H9 (cell line): Measurements from ENCODE around the gene MYD88. TPM values are rescaled to one million over a fixed set of nuclear protein-coding genes. Genes with fewer than 3 reads are reported as not detected.

Source experiments
- DNase-seq: peaks from one replicate; pipeline ENCODE4 v3.0.0-alpha.2; 2017
- H2AFZ ChIP-seq: one replicate; pipeline ENCODE4 v1.6.1; 2013; ENCODE audit warnings: mild to moderate bottlenecking, low read length, control low read depth, moderate library complexity
- H2AK5ac ChIP-seq: 2 replicates; pipeline ENCODE4 v1.6.1; 2013; ENCODE audit warnings: low read length, control low read depth, mixed read lengths; ENCODE audit not compliant: insufficient read length
- H2BK120ac ChIP-seq: one replicate; pipeline ENCODE4 v1.6.1; 2013; ENCODE audit warnings: low read depth, mild to moderate bottlenecking, low read length, control low read depth, inconsistent platforms; ENCODE audit not compliant: poor library complexity, severe bottlenecking
- H2BK12ac ChIP-seq: 2 replicates; pipeline ENCODE4 v1.6.1; 2013; ENCODE audit warnings: low read length, control low read depth, mixed read lengths, low read depth; ENCODE audit not compliant: insufficient read length
- H2BK15ac ChIP-seq: 2 replicates; pipeline ENCODE4 v1.6.1; 2013; ENCODE audit warnings: low read depth, low read length, control low read depth
- H2BK20ac ChIP-seq: one replicate; pipeline ENCODE4 v1.6.1; 2013; ENCODE audit warnings: low read depth, mild to moderate bottlenecking, low read length, control low read depth, inconsistent platforms; ENCODE audit not compliant: poor library complexity, severe bottlenecking
- H2BK5ac ChIP-seq: 2 replicates; pipeline ENCODE4 v1.6.1; 2013; ENCODE audit warnings: low read length, control low read depth, mixed read lengths; ENCODE audit not compliant: insufficient read length
- H3K14ac ChIP-seq: 2 replicates; pipeline ENCODE4 v1.6.1; 2013; ENCODE audit warnings: low read length, control low read depth; ENCODE audit not compliant: insufficient read depth
- H3K18ac ChIP-seq: 2 replicates; pipeline ENCODE4 v1.6.1; 2013; ENCODE audit warnings: low read depth, mild to moderate bottlenecking, mixed read lengths, low read length, control low read depth; ENCODE audit not compliant: insufficient read length
- H3K23ac ChIP-seq: 2 replicates; pipeline ENCODE4 v1.6.1; 2013; ENCODE audit warnings: low read length, control low read depth, mixed read lengths, low read depth; ENCODE audit not compliant: insufficient read length
- H3K23me2 ChIP-seq: 2 replicates; pipeline ENCODE4 v1.6.1; 2013; ENCODE audit warnings: low read depth, mild to moderate bottlenecking, mixed read lengths, low read length, control low read depth; ENCODE audit not compliant: insufficient read length, poor library complexity, severe bottlenecking
- H3K27ac ChIP-seq: 2 replicates; pipeline ENCODE4 v1.5.1; 2013; ENCODE audit warnings: low read length, control low read depth, mixed read lengths, low read depth; ENCODE audit not compliant: insufficient read length
- H3K27me3 ChIP-seq: 2 replicates; pipeline ENCODE4 v1.6.1; 2013; ENCODE audit warnings: low read length, control low read depth, inconsistent platforms; ENCODE audit not compliant: insufficient read depth
- H3K4ac ChIP-seq: 2 replicates; pipeline ENCODE4 v1.6.1; 2013; ENCODE audit warnings: low read depth, mild to moderate bottlenecking, control low read depth, inconsistent platforms, low read length, moderate library complexity
- H3K4me1 ChIP-seq: 2 replicates; pipeline ENCODE4 v1.6.1; 2013; ENCODE audit warnings: low read length, control low read depth, inconsistent platforms; ENCODE audit not compliant: insufficient read depth
- H3K4me2 ChIP-seq: 2 replicates; pipeline ENCODE4 v1.6.1; 2013; ENCODE audit warnings: low read length, control low read depth, mixed read lengths; ENCODE audit not compliant: insufficient read length, insufficient read depth
- H3K56ac ChIP-seq: 2 replicates; pipeline ENCODE4 v1.6.1; 2013; ENCODE audit warnings: low read depth, mild to moderate bottlenecking, mixed read lengths, low read length, control low read depth; ENCODE audit not compliant: insufficient read length
- H3K79me1 ChIP-seq: 2 replicates; pipeline ENCODE4 v1.6.1; 2013; ENCODE audit warnings: low read depth, mild to moderate bottlenecking, moderate library complexity, low read length, control low read depth, inconsistent platforms; ENCODE audit not compliant: insufficient read depth, poor library complexity, severe bottlenecking
- H3K79me2 ChIP-seq: 2 replicates; pipeline ENCODE4 v1.6.1; 2013; ENCODE audit warnings: low read length, control low read depth, inconsistent platforms; ENCODE audit not compliant: insufficient read depth
- H3K9ac ChIP-seq: 2 replicates; pipeline ENCODE4 v1.6.1; 2013; ENCODE audit warnings: low read length, control low read depth, mixed read lengths; ENCODE audit not compliant: insufficient read length; ENCODE audit errors: extremely low read depth
- H3K9me3 ChIP-seq: one replicate; pipeline ENCODE4 v1.6.1; 2013; ENCODE audit warnings: low read depth, low read length, inconsistent platforms; ENCODE audit not compliant: control insufficient read depth
- H3T11ph ChIP-seq: one replicate; pipeline ENCODE4 v1.6.1; 2013; ENCODE audit warnings: mild to moderate bottlenecking, low read length, control low read depth, inconsistent platforms
- H4K20me1 ChIP-seq: one replicate; pipeline ENCODE4 v1.6.1; 2013; ENCODE audit not compliant: control insufficient read depth, insufficient read length, insufficient read depth
- H4K5ac ChIP-seq: 2 replicates; pipeline ENCODE4 v1.6.1; 2013; ENCODE audit warnings: low read depth, mild to moderate bottlenecking, mixed read lengths, low read length, control low read depth; ENCODE audit not compliant: insufficient read length
- H4K8ac ChIP-seq: replicated peaks from 2 replicates; pipeline ENCODE4 v1.6.1; 2013; ENCODE audit warnings: low read length, control low read depth, mixed read lengths, low read depth; ENCODE audit not compliant: insufficient read length
- H4K91ac ChIP-seq: 2 replicates; pipeline ENCODE4 v1.6.1; 2013; ENCODE audit warnings: low read depth, mild to moderate bottlenecking, moderate library complexity, mixed read lengths, low read length, control low read depth; ENCODE audit not compliant: insufficient read length
- H3K27ac Mint-ChIP-seq, 3 experiments: 2 replicates in 2 of 3; 3 replicates in 1 of 3; pipeline ENCODE4 v1.8.0; 2020 to 2021; ENCODE audit warnings: mixed read lengths in 3 of 3, mild to moderate bottlenecking in 1 of 3, moderate library complexity in 1 of 3
- H3K27me3 Mint-ChIP-seq: 2 replicates; pipeline ENCODE4 v1.8.0; 2021; ENCODE audit warnings: low read depth, mild to moderate bottlenecking, moderate library complexity, mixed read lengths
- H3K36me3 Mint-ChIP-seq, 3 experiments: 2 replicates in 2 of 3; 3 replicates in 1 of 3; pipeline ENCODE4 v1.8.0; 2020 to 2021; ENCODE audit warnings: low read depth in 3 of 3, mixed read lengths in 3 of 3; ENCODE audit not compliant: insufficient read depth in 1 of 3
- H3K4me1 Mint-ChIP-seq, 2 experiments: 2 replicates each; pipeline ENCODE4 v1.8.0; 2020; ENCODE audit warnings: mixed read lengths in 2 of 2
- H3K4me3 Mint-ChIP-seq, 2 experiments: 2 replicates in 1 of 2; 3 replicates in 1 of 2; pipeline ENCODE4 v1.8.0; 2020 to 2021; ENCODE audit warnings: mild to moderate bottlenecking in 2 of 2, mixed read lengths in 2 of 2, moderate library complexity in 1 of 2
- H3K9me3 Mint-ChIP-seq, 2 experiments: 2 replicates in 1 of 2; 3 replicates in 1 of 2; pipeline ENCODE4 v1.8.0; 2020; ENCODE audit warnings: mild to moderate bottlenecking in 2 of 2, mixed read lengths in 2 of 2, moderate library complexity in 1 of 2
- CTCF ChIP-seq: fragments of 200-600 bp; sonication (generic); conservative IDR thresholded peaks from 3 replicates; pipeline ENCODE4 v1.8.0; 2021; ENCODE audit warnings: antibody characterized with exemption, mild to moderate bottlenecking
- WGBS: extraction: QIAGEN DNeasy Blood & Tissue Kit; methylation state at CpG from one replicate; pipeline ENCODE4 v1.1.7; 2013; ENCODE audit warnings: missing lambda C conversion rate, low lambda C conversion rate, mixed read lengths; ENCODE audit not compliant: insufficient read length; ENCODE audit errors: extremely low coverage; 5-methylcytosine and 5-hydroxymethylcytosine counted together
- total RNA-seq: library from RNA; stranded (reverse); gene quantifications from 2 replicates; pipeline ENCODE4 v1.2.1, GENCODE V29; 2021

MYD88 gene
- total RNA-seq, 1 experiment from 2014 or later, result 33.4 TPM

- no peak overlapping the region for H3K14ac ChIP-seq
- H4K91ac ChIP-seq, result no peak overlapping the region
- no peaks in the 10 kb centered on the region; the same call in 1 of the 2 replicates for H3K27me3 ChIP-seq
- no peak overlapping the region for H3K23ac ChIP-seq
- H2BK12ac ChIP-seq, result no peak overlapping the region
- H3T11ph ChIP-seq, result no peak overlapping the region
- H3K23me2 ChIP-seq, result no peaks in the 10 kb centered on the region
- H3K56ac ChIP-seq, result no peak overlapping the region
- no peaks in the 10 kb centered on the region for H4K20me1 ChIP-seq
- Mint-ChIP-seq H3K27ac (no peak overlapping the region), H3K4me3 (no peak overlapping the region), H3K4me1 (peaks cover 19 to 23% of the 10 kb centered on the region in 2 experiments), H3K27me3 (peaks cover 17% of the 10 kb centered on the region), H3K36me3 (no peaks in the 10 kb centered on the region), H3K9me3 (no peaks in the 10 kb centered on the region; a peak in 1 of 5 replicates)
- no peak overlapping the region for H3K18ac ChIP-seq
- no peaks in the 10 kb centered on the region for H3K79me1 ChIP-seq
- DNase-seq, result no peak
- H3K9me3 ChIP-seq, result no peaks in the 10 kb centered on the region
- no peak overlapping the region for H3K27ac ChIP-seq
- H4K8ac ChIP-seq, result no peak overlapping the region
- no peak overlapping the region for H2BK15ac ChIP-seq
- H2AFZ ChIP-seq, result no peak overlapping the region
- H2AK5ac ChIP-seq, result no peak overlapping the region
- H3K9ac ChIP-seq, result no peak overlapping the region
- no CpG with 5 or more reads among the region's 3 CpGs for WGBS
- H2BK20ac ChIP-seq, result no peak overlapping the region
- no peak overlapping the region for H2BK120ac ChIP-seq
- no peak for TF ChIP-seq CTCF
- no peaks in the 10 kb centered on the region for H3K79me2 ChIP-seq
- H3K4ac ChIP-seq, result no peak overlapping the region
- H4K5ac ChIP-seq, result no peak overlapping the region
- H2BK5ac ChIP-seq, result no peak overlapping the region
- H3K4me1 ChIP-seq, result peaks cover 3% of the 10 kb centered on the region; the same call in 1 of the 2 replicates
- H3K4me2 ChIP-seq, result no peak overlapping the region
These were observed 43.5 kb upstream of the MYD88 start for GRCh38 chr3:38094999-38095398.
